Measurements from ENCODE around the gene CDH23.

Gene CDH23

GRCh38 chr10:71520042-71520441 is 123.3 kb downstream of the CDH23 start:
- DNase-seq: no peak

- no peak for DNase-seq
Measured at GRCh38 chr10:71521504-71522441, 125.1 kb downstream of the CDH23 start.

GRCh38 chr10:71522442-71523144 is 125.9 kb downstream of the CDH23 start:
- no peak for DNase-seq

GRCh38 chr10:71523756-71524155 is 127.0 kb downstream of the CDH23 start:
- DNase-seq: no peak

- DNase-seq: no peak
Measured at GRCh38 chr10:71525092-71525491, 128.4 kb downstream of the CDH23 start.

GRCh38 chr10:71525721-71526120 is 129.0 kb downstream of the CDH23 start:
- no peak for DNase-seq

- DNase-seq: no peak
Measured at GRCh38 chr10:71526653-71527052, 129.9 kb downstream of the CDH23 start.

GRCh38 chr10:71527135-71527534 is 130.4 kb downstream of the CDH23 start:
- no peak for DNase-seq

GRCh38 chr10:71528371-71529206 is 131.9 kb downstream of the CDH23 start:
- no peak for DNase-seq

GRCh38 chr10:71529207-71529827 is 132.6 kb downstream of the CDH23 start:
- no peak for DNase-seq

GRCh38 chr10:71530781-71531180 is 134.1 kb downstream of the CDH23 start:
- DNase-seq: no peak

- DNase-seq: no peak
Measured at GRCh38 chr10:71531485-71532446, 135.0 kb downstream of the CDH23 start.

GRCh38 chr10:71532878-71533277 is 136.2 kb downstream of the CDH23 start:
- no peak for DNase-seq

- no peak for DNase-seq
Measured at GRCh38 chr10:71533936-71534335, 137.2 kb downstream of the CDH23 start.

- no peak for DNase-seq
Measured at GRCh38 chr10:71534568-71535194, 138.0 kb downstream of the CDH23 start.

- no peak for DNase-seq
Measured at GRCh38 chr10:71536332-71536731, 139.6 kb downstream of the CDH23 start.

GRCh38 chr10:71537125-71537524 is 140.4 kb downstream of the CDH23 start:
- DNase-seq: no peak

- no peak for DNase-seq
Measured at GRCh38 chr10:71537681-71538080, 141.0 kb downstream of the CDH23 start.

- no peak for DNase-seq
Measured at GRCh38 chr10:71538608-71539260, 142.0 kb downstream of the CDH23 start.

- DNase-seq: no peak
Measured at GRCh38 chr10:71539442-71540118, 142.9 kb downstream of the CDH23 start.

Data from cerebellar nuclear complex (tissue), 1 donor.